ENCODE results near the gene CHST2. TPM values are rescaled to one million over a fixed set of nuclear protein-coding genes. Genes with fewer than 3 reads are reported as not detected.

CHST2 gene
- total RNA-seq, 1 experiment from 2014 or later = 0.38 TPM

DNA sequence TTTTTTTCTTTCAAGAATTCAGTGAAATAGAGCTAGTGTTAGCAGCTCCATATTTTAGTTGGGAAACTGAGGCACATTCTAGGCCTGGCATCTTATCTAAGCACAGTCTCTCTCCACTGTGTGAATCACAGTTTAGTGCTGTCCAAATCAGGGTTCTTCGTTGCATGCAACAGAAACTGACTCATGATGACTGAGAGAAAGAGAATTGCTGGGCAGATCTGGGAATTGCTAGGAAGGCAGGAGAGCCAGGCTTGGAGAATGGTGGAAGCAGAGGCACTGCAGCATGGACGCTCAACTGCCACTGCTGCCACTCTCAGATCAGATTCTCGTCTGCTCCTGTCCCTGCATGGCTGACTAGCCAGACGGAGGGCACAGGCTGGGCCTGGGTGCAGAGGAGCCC, 40.7 kb upstream of the CHST2 start:
- intact Hi-C loops (cut with micrococcal nuclease; ENCODE audit: unreplicated experiment) = no loop called here
- Mint-ChIP-seq H3K4me3 (ENCODE audit: low read depth, unreplicated experiment) (no peak overlapping the region), H3K27ac (ENCODE audit: unreplicated experiment) (no peak overlapping the region), H3K27me3 (ENCODE audit: unreplicated experiment) (peaks cover 42% of the 10 kb centered on the region), H3K36me3 (ENCODE audit: insufficient read depth, unreplicated experiment) (no peaks in the 10 kb centered on the region), H3K4me1 (ENCODE audit: low read depth, unreplicated experiment) (no peaks in the 10 kb centered on the region), H3K9me3 (ENCODE audit: low read depth, unreplicated experiment) (no peaks in the 10 kb centered on the region)
- no peak for DNase-seq
- CTCF ChIA-PET = no interaction called here
- no TSS peak for BruUV-seq (replicated peaks)
- TF ChIP-seq, protein P1, sequence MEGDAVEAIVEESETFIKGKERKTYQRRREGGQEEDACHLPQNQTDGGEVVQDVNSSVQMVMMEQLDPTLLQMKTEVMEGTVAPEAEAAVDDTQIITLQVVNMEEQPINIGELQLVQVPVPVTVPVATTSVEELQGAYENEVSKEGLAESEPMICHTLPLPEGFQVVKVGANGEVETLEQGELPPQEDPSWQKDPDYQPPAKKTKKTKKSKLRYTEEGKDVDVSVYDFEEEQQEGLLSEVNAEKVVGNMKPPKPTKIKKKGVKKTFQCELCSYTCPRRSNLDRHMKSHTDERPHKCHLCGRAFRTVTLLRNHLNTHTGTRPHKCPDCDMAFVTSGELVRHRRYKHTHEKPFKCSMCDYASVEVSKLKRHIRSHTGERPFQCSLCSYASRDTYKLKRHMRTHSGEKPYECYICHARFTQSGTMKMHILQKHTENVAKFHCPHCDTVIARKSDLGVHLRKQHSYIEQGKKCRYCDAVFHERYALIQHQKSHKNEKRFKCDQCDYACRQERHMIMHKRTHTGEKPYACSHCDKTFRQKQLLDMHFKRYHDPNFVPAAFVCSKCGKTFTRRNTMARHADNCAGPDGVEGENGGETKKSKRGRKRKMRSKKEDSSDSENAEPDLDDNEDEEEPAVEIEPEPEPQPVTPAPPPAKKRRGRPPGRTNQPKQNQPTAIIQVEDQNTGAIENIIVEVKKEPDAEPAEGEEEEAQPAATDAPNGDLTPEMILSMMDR (IDR thresholded peaks at IDR 0.05; ENCODE audit: unreplicated experiment) = no peak

DNA sequence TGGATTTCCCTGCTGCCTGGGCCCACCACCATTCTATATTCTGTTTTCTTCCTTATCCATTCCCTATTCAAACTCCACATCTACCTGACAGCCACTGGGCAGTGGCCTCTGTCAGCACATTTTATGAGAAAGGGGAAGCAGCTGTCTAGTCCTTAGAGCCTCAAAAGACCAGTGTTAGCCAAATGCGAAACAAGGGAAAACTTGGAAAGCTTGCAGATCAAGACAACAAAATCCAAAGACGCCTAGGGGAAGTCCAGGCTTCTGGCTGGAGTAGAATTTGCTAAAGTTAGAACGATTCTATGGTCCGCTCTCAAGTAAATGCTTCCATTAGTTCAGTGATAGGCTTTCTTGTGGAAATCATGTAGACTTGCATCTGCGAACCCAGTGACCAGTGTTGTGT, 39.4 kb upstream of the CHST2 start:
- Mint-ChIP-seq H3K4me3 (ENCODE audit: low read depth, unreplicated experiment) (no peak overlapping the region), H3K9me3 (ENCODE audit: low read depth, unreplicated experiment) (peaks cover 2% of the 10 kb centered on the region), H3K27ac (ENCODE audit: unreplicated experiment) (no peak overlapping the region), H3K4me1 (ENCODE audit: low read depth, unreplicated experiment) (no peaks in the 10 kb centered on the region), H3K27me3 (ENCODE audit: unreplicated experiment) (peaks cover 42% of the 10 kb centered on the region), H3K36me3 (ENCODE audit: insufficient read depth, unreplicated experiment) (no peaks in the 10 kb centered on the region)
- CTCF ChIA-PET = interaction anchor here (0.5 kb wide), 1 partner anchor 568 kb away, joined by 3 read pairs; no protein-coding TSS in a partner anchor
- intact Hi-C loops (cut with micrococcal nuclease; ENCODE audit: unreplicated experiment) = no loop called here
- no peak for DNase-seq
- no TSS peak for BruUV-seq (replicated peaks)
- TF ChIP-seq, protein P1 (IDR thresholded peaks at IDR 0.05; ENCODE audit: unreplicated experiment) = no peak

DNA sequence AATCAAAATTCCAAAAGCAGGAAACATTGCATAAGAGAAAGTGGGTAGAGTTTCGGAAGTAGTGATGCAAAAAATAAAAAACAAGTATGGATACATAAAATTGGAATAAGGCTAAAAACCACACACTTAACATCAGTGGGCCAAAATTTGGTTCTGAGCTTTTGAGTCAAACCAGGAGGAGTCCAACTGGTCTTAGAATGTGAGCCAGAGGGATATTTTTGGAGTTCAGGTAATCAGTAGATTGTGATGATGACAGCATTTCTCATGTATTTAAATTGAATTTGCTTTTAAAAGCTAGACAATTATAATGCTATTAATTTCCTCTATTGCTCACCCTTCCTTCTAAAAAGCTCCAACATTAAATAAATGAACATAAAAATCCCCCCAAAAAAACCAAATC, 38.2 kb upstream of the CHST2 start:
- no TSS peak for BruUV-seq (replicated peaks)
- Mint-ChIP-seq H3K27me3 (ENCODE audit: unreplicated experiment) (peaks cover 42% of the 10 kb centered on the region), H3K9me3 (ENCODE audit: low read depth, unreplicated experiment) (peaks cover 2% of the 10 kb centered on the region), H3K4me3 (ENCODE audit: low read depth, unreplicated experiment) (no peak overlapping the region), H3K36me3 (ENCODE audit: insufficient read depth, unreplicated experiment) (no peaks in the 10 kb centered on the region), H3K4me1 (ENCODE audit: low read depth, unreplicated experiment) (no peaks in the 10 kb centered on the region), H3K27ac (ENCODE audit: unreplicated experiment) (no peak overlapping the region)
- intact Hi-C loops (cut with micrococcal nuclease; ENCODE audit: unreplicated experiment) = no loop called here
- no peak for DNase-seq
- CTCF ChIA-PET = no interaction called here
- TF ChIP-seq, protein P1 (IDR thresholded peaks at IDR 0.05; ENCODE audit: unreplicated experiment) = no peak

DNA sequence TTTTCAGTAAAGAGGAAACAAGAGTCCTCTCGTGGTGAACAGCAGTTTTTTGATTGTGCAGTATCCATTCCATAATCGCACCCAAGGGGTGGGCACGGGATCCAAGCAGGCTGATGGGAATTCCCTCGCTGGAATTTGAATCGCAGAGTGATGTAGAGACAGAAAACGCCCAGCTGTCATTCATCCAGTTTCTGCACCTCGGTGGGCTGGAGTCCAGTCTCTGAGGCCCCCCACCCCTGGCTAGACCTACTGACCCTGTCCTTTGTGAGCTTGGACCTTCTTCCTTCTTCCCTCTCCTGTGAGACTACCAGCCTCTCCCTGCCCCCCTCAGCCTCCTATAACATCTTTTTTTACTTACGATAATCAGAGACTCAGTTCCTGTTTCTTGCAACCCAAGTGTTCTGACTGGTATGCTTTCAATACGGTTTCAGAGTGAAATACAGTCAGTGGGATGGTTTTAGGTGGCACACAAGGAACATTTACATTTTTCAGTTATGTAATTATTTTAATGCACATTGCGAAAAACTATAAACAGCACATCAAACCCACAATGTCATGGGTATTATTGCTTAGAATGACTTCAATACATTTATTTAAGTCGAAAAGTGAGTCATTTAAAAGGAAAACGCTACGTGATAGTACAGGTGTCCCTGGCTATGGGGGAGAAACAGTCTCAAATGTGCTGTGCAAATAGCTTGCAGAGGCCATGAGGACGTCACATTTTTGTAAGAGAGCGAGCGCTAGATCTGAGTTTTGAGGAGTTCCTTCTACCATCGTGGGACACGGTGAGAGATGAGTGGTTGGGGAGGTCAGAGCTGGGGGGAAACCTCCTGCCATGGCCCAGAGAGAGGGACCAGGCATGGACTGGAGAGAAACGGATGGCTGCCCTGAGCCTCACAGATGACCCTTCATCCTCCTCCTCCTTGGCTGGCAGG, 37.5 kb upstream of the CHST2 start:
- Mint-ChIP-seq H3K27ac (ENCODE audit: unreplicated experiment) (no peak overlapping the region), H3K9me3 (ENCODE audit: low read depth, unreplicated experiment) (peaks cover 2% of the 10 kb centered on the region), H3K27me3 (ENCODE audit: unreplicated experiment) (peaks cover 42% of the 10 kb centered on the region), H3K4me1 (ENCODE audit: low read depth, unreplicated experiment) (no peaks in the 10 kb centered on the region), H3K4me3 (ENCODE audit: low read depth, unreplicated experiment) (no peak overlapping the region), H3K36me3 (ENCODE audit: insufficient read depth, unreplicated experiment) (no peaks in the 10 kb centered on the region)
- no TSS peak for BruUV-seq (replicated peaks)
- TF ChIP-seq, protein P1 (IDR thresholded peaks at IDR 0.05; ENCODE audit: unreplicated experiment) = no peak
- intact Hi-C loops (cut with micrococcal nuclease; ENCODE audit: unreplicated experiment) = no loop called here
- CTCF ChIA-PET = no interaction called here
- no peak for DNase-seq

Measured in Calu3 (cell line).